Stimulated activated CD4-positive, alpha-beta T cell treated with anti-CD3 and anti-CD28 coated beads, Interleukin-2, amount 100 ng/mL, for 4 hours (primary cell): Measurements from ENCODE around the gene LARGE1.

Experiments
- DNase-seq: peaks from one replicate; pipeline ENCODE4 v3.0.0-alpha.2; 2020; ENCODE audit warnings: low read depth

LARGE1 gene

GRCh38 chr22:33361581-33361980 is 558.7 kb downstream of the LARGE1 start:
- DNase-seq: no peak

DNA sequence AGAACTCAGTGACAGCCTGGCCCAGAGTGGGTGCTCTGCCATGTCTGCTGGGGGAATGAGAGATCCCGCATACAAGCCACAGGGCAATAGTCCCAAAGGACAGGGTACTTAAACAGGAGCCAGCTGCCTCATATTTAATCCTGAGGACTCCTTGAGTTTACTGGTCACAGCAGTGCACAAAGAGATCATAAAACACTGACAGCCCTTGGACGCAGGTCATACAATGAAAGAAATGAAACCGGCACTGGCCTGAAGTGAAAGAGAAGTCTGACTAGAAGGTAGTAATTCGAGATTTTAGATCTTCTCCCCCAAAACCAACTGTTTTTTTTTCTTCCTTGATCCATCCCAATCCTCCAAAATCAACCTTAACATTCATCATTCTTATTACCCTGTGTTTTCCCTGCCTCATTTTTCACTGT is 562.3 kb downstream of the LARGE1 start:
- no peak for DNase-seq

DNA sequence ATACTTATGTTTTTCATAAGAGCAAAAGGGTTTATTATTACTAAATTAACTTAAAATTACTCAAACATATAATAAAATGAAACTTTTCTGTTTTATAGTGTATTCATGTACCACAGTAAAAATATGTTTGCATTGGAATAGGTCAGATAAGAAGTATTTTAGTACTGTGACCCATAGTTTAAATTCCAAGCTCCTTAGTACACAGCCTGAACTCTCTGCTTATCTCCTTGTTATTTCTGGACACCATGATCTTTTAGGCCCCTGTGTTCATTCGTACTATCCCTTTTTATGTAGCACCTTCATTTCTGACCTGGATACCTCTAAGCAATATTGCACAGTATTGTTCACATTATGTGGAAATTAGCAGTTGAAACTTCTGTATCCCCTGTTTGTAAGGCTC is 565.3 kb downstream of the LARGE1 start:
- DNase-seq: no peak

DNA sequence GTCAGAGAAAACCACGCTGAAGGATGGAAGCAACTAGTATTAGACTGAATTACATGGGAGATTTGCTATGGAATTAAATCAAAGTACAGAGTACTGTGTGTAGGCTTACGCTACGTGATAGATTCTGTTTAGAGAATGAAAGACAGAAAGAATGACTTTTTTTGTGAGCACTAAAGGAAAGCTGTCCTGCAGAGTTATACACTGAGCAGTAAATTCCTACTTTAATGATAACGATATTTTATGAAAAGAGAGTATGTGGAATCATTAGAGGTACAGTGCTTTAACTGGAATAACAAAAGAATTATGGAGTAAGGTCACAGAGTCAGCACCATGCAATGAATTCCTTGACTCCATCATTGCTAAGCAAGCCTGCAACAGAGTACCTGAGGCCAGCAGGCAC is 566.8 kb downstream of the LARGE1 start:
- no peak for DNase-seq

GRCh38 chr22:33352768-33353167 is 567.5 kb downstream of the LARGE1 start:
- DNase-seq: no peak

DNA sequence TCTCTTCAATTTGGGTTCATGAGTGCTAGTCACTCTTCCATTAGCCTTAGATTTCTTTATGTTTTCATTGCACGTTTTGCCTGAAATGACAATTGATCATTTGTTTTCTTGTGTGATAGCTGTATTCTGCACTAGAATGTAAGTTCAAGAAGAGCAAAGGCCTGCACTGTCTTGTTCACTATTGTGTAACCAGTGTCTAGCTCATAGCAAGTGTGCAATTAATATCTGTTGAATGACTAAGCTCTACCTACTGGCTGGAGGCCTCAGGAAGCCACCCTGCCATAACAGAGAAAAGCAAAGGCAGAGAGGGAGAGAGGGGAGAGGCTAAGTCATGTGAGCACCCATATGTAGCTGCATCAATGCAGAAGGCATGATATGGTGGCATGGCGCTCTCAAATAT is 569.3 kb downstream of the LARGE1 start:
- DNase-seq: no peak

DNA sequence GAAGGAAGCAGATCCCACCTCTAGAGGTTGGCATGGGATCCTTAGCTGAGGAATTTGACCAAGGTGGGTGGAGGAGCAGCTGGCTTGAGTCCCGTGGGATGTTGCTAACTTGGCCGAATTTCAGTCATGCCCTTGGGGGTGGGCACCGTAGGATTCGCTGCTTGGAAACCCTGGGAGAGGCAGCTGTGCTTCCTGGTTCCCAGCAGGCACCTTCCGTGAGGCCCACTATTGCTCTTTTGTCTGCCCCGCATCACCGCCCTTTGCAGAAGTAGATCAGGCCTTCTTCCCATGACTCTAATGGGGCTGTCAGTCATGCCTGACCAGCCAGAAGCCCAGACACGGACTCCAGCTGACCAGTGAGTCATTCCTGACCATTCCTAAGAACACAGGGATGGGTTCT is 569.8 kb downstream of the LARGE1 start:
- no peak for DNase-seq

DNA sequence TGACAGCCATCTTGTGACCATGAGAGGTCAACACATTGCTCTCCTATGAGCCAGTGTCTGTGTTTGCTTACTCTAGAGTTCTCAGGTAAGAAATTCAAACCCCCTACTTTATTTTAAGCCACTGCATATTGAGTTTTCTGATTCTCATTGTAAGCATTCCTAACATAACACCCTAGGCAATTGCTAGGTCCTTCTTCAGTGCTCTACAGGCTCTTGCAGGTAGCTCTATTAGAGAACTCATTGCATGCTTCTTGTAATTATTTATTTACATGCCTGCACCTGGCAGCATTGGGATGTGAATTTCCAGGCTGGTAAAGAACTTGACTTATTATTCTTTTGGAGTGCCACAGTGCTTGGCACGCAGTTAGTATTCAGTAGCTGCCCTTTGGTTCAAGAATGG is 573.3 kb downstream of the LARGE1 start:
- no peak for DNase-seq

DNA sequence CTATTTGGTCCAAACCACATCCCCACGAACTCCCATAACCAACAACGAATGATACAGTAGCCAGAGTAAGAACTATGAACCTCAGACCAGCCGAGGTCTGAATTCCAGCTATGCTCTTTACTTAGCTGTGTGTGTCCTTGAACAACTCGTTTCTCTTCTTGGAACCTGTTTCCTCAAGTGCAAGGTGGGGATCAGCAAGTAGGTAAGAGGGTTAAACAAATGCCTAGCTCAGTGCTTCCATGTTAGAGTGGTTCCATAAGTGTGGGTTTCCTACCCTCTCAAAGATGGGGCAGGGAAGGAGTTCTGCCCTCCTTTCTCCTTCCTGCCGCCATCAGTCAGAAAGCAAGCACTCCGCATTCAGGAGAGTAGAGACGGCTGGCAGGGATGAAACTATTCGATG is 578.7 kb downstream of the LARGE1 start:
- no peak for DNase-seq

DNA sequence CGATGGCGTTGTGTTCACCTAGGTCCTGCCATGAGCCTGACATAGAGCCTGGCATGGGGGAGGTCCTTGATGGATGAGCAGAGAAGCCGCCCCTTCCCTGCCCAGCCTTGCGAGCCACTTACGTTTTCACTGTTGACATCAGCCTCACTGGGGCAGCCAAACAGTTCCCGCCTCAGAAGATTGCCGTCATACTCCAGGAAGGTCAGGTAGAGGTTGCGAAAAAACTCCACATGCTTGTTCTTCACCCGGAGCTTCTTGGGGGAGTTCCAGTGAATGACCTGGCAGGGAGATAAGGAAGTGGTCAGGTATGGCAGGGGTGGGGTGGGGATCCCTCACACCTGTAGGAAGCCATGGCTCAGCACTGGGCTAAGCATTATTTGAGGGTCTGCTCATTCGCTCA is 582.8 kb downstream of the LARGE1 start:
- no peak for DNase-seq

DNA sequence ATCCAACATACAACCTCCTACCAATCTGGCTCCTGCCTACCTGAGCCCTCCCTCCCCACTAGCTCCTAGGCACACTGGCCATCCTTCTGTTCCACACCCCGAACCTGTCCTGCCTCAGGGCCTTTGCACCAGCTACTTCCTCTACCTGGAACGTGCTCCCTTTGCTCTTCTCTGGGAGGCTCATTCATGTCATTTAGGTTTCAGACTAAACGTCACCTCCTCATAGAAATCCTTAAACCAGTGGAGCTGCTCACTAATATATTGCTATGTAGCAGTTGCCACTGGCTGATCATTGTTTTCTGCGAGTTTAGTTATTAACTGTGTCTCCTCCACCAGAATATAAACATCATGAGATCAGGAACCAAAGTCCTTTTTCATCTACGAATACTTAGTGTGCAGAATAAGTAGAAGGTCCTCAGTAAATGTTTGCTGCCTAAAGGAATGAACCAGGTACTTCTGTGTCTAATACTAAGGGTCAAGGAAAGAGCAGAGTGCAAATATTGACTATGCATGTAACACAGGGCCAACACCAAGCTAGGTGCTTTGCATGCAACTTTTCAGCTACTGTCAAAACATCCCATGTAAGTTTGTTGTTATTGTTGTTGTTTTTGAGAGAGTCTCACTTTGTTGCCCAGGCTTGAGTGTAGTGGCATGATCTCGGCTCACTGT is 584.5 kb downstream of the LARGE1 start:
- DNase-seq: no peak

GRCh38 chr22:33332538-33332937 is 587.7 kb downstream of the LARGE1 start:
- DNase-seq: no peak

- no peak for DNase-seq
Measured at GRCh38 chr22:33331017-33331416, 589.3 kb downstream of the LARGE1 start.

- no peak for DNase-seq
Measured at GRCh38 chr22:33330534-33330933, 589.7 kb downstream of the LARGE1 start.

DNA sequence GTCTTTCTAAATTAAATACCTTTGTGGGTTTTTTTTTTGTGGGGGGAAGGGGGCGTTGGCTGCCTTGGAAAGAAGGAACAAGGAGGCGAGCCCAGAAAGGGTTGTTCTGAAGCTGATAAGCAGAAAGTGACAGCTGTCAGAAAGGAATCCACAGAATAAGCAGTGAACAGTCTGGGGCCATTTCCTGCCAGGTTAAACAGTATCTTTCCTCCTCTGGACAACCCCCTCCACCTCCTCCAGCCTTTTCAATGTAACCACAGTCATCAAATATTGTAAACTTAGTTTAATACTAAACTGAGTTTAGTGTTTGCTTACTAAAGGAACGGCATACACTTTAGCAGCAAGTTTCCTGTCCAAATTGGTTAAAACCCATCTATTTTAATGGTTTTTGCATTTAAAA is 590.9 kb downstream of the LARGE1 start:
- DNase-seq: no peak

- no peak for DNase-seq
Measured at GRCh38 chr22:33328789-33329296, 591.4 kb downstream of the LARGE1 start.

- DNase-seq: no peak
Measured at GRCh38 chr22:33327348-33327860, 592.9 kb downstream of the LARGE1 start.

- DNase-seq: no peak
Measured at GRCh38 chr22:33326540-33327295, 593.6 kb downstream of the LARGE1 start.

DNA sequence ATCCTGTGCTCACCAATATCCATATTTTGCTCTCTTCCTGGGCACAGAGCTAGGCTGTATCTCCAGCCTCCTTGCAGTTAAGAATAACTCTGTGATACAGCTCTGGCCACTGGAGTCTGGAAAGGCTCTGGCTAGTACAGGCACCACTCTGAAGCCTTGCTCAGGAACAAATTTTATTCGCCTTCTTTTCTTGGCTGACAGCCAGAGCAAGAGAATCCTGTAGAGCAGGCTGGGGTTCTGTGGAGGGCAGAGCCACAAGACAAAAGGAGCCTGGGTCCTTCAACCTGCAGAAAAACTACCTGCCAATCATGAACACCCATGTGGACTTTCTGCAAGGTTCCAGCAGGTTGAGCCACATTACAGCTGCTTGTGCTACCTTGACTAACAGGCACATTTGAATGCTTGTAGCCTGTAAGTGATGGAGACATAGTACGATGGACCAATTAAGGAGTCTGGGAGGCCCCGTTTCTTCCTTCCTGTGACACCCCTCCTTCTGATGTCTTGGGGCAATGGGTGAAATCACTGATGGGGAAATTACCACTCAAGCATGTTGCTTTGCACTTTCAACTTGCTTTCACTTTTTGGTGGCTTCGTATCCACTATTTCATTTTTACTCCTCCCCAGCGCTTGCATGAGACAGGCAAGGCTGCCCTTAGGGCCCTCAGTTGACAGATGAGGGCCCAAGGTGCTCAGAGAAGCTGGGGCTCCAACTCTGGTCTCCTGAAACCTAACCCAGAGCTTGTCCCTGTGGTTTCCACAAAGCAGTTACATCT is 594.9 kb downstream of the LARGE1 start:
- DNase-seq: no peak

DNA sequence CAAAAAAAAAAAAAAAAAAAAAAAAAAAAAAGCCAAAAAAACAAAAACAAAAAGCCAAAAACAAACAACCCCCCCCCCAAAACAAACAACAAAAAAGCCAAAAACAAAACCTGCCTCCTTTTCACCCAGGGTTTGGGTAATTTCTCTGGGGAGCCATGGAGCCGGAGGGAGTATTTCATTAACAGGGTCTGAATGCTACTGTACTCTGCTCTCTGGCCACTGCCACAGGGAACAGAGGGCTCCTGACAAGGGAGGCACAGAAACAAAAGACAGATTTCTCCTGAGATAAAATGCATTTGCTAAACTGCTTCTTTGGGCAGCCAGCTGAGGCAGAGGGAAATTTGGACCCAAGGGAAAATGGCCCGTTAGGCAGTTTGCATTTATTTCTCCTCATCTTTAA is 596.0 kb downstream of the LARGE1 start:
- no peak for DNase-seq

DNA sequence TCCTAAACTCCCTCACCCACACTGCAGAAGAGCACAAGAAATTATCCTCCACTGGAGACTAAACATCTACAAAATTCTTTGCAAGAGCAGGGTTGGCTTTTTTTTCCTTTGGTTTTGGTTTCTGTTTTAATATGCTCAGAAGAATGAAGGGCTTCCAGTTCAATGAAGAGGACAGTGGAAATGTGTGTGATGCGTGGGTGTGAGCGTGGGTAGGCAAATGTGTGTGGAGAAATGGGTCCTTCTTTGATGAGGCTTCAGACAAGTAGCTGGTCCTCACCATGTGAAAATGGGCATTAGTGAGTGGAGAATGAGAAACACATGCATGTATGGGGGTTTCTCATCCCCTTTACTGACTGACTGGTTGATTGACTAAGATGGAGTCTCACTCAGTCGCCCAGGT is 598.8 kb downstream of the LARGE1 start:
- no peak for DNase-seq

- no peak for DNase-seq
Measured at GRCh38 chr22:33315954-33316353, 604.3 kb downstream of the LARGE1 start.

GRCh38 chr22:33315117-33315516 is 605.2 kb downstream of the LARGE1 start:
- DNase-seq: no peak
